Keratinocyte (primary cell): ENCODE results near the gene LRRIQ1.

Source experiments
- CTCF ChIP-seq, 3 experiments: IDR thresholded peaks in 1 of 3; conservative IDR thresholded peaks in 1 of 3; optimal IDR thresholded peaks in 1 of 3; 2 replicates in 2 of 3; 3 replicates in 1 of 3; pipeline versions ENCODE3 to v1.5.1; 2011; ENCODE audit warnings: low read length in 3 of 3, mild to moderate bottlenecking in 3 of 3, moderate library complexity in 2 of 3, control low read depth in 1 of 3, inconsistent platforms in 1 of 3; ENCODE audit not compliant: insufficient read depth in 2 of 3; ENCODE audit errors: extremely low read depth in 1 of 3
- EZH2 ChIP-seq: IDR thresholded peaks from one replicate; pipeline ENCODE4 v1.6.1; 2012; ENCODE audit warnings: inconsistent platforms, mild to moderate bottlenecking, low read length, moderate library complexity

- TF ChIP-seq CTCF (optimal IDR thresholded peaks at IDR 0.05 in 1 of 3, IDR thresholded peaks at IDR 0.05 in 1 of 3, conservative IDR thresholded peaks at IDR 0.05 in 1 of 3; ENCODE audit: extremely low read depth in 1 of 3, insufficient read depth in 2 of 3, low read length in 3 of 3) = no peak
- no peak for TF ChIP-seq EZH2
Observed at GRCh38 chr12:85018098-85018497, 18.1 kb upstream of the LRRIQ1 start.
